ENCODE data around the gene UCN2. TPM values are rescaled to one million over a fixed set of nuclear protein-coding genes. Genes with fewer than 3 reads are reported as not detected.

Gene UCN2
- polyA plus RNA-seq, 3 donors: 0.61 TPM; not detected in 2

GRCh38 chr3:48566401-48566760, 2.8 kb upstream of the UCN2 start:
- no peaks in the 10 kb centered on the region for H3K79me2 ChIP-seq (ENCODE audit: insufficient read depth, low read length)
- H3K4me3 ChIP-seq (replicated peaks in 1 of 3; ENCODE audit: low read depth in 2 of 3, low read length in 3 of 3): no peak overlapping the region
- H3K9ac ChIP-seq (ENCODE audit: insufficient read depth, low read length, poor library complexity, severe bottlenecking): peak overlapping the region; percentile 15
- intact Hi-C loops (cut with micrococcal nuclease): no loop called here
- peak overlapping the region; percentile 23 for H3K4me2 ChIP-seq (replicated peaks; ENCODE audit: extremely low read depth, low read length, poor library complexity, severe bottlenecking)
- no peaks in the 10 kb centered on the region for H3K9me3 Mint-ChIP-seq
- no peak for DNase-seq
- peaks cover 0 to 2% of the 10 kb centered on the region in 2 donors for H3K36me3 Mint-ChIP-seq
- H3K27ac Mint-ChIP-seq: peak overlapping the region in 3 of 7 donors; percentile 32 to 94 (median 74)
- H2AFZ ChIP-seq (ENCODE audit: insufficient read depth, low read depth, low read length, poor library complexity, severe bottlenecking): no peak overlapping the region
- H3K27me3 ChIP-seq (ENCODE audit: control insufficient read depth in 2 of 2, insufficient read depth in 2 of 2, low read length in 2 of 2): no peaks in the 10 kb centered on the region
- no peaks in the 10 kb centered on the region for H3K9me3 ChIP-seq (replicated peaks in 1 of 2; ENCODE audit: control insufficient read depth in 1 of 2, insufficient read depth in 1 of 2, low read length in 2 of 2)
- H3K4me3 Mint-ChIP-seq: no peak overlapping the region
- H3K4me1 Mint-ChIP-seq: peaks cover 50% of the 10 kb centered on the region
- no peaks in the 10 kb centered on the region for H4K20me1 ChIP-seq (ENCODE audit: insufficient read depth, low read length)
- WGBS (ENCODE audit: insufficient coverage): 76% methylated on average over 6 of the region's 9 CpGs
- TF ChIP-seq CTCF (IDR thresholded peaks at IDR 0.05): no peak
- H3K27me3 Mint-ChIP-seq (ENCODE audit: low read depth in 3 of 3): peaks cover 3 to 9% (median 5%) of the 10 kb centered on the region in 3 donors
- peak overlapping the region in 1 of 2 donors; percentile 78 for H3K27ac ChIP-seq (ENCODE audit: low read depth in 1 of 2, low read length in 2 of 2)
- H3K4me1 ChIP-seq (ENCODE audit: control insufficient read depth in 1 of 2, insufficient read depth in 2 of 2, low read length in 2 of 2): peaks cover 52 to 55% of the 10 kb centered on the region in 2 donors
- no peaks in the 10 kb centered on the region for H3K36me3 ChIP-seq (replicated peaks in 1 of 2; ENCODE audit: control insufficient read depth in 1 of 2, insufficient read depth in 2 of 2, low read length in 2 of 2)

GRCh38 chr3:48565591-48566400, 2.2 kb upstream of the UCN2 start:
- no peaks in the 10 kb centered on the region for H3K79me2 ChIP-seq (ENCODE audit: insufficient read depth, low read length)
- H3K4me3 Mint-ChIP-seq: peak overlapping the region; percentile 46 to 53
- peak overlapping the region; percentile 47 to 78 for H3K27ac ChIP-seq (ENCODE audit: low read depth in 1 of 2, low read length in 2 of 2)
- H3K9me3 Mint-ChIP-seq: no peaks in the 10 kb centered on the region
- H3K9me3 ChIP-seq (replicated peaks in 1 of 2; ENCODE audit: control insufficient read depth in 1 of 2, insufficient read depth in 1 of 2, low read length in 2 of 2): no peaks in the 10 kb centered on the region
- 29% methylated on average over 6 of the region's 7 CpGs for WGBS (ENCODE audit: insufficient coverage)
- DNase-seq: peak; percentile 70 to 85 (median 72)
- peaks cover 58 to 61% of the 10 kb centered on the region in 2 donors for H3K4me1 ChIP-seq (ENCODE audit: control insufficient read depth in 1 of 2, insufficient read depth in 2 of 2, low read length in 2 of 2)
- peaks cover 3 to 9% (median 3%) of the 10 kb centered on the region in 3 donors for H3K27me3 Mint-ChIP-seq (ENCODE audit: low read depth in 3 of 3)
- peak overlapping the region; percentile 23 for H3K4me2 ChIP-seq (replicated peaks; ENCODE audit: extremely low read depth, low read length, poor library complexity, severe bottlenecking)
- H3K36me3 Mint-ChIP-seq: peaks cover 0 to 2% of the 10 kb centered on the region in 2 donors
- H3K27ac Mint-ChIP-seq: peak overlapping the region; percentile 44 to 98 (median 96)
- H3K9ac ChIP-seq (ENCODE audit: insufficient read depth, low read length, poor library complexity, severe bottlenecking): peak overlapping the region; percentile 51
- H2AFZ ChIP-seq (ENCODE audit: insufficient read depth, low read depth, low read length, poor library complexity, severe bottlenecking): no peak overlapping the region
- no peaks in the 10 kb centered on the region for H4K20me1 ChIP-seq (ENCODE audit: insufficient read depth, low read length)
- intact Hi-C loops (cut with micrococcal nuclease): loop anchor here in 1 of 2 donors (2.0 kb wide), 2 partner anchors 43 to 69 kb away; partner anchors contain the start of genes SLC26A6 and UQCRC1
- TF ChIP-seq CTCF (IDR thresholded peaks at IDR 0.05): no peak
- H3K4me3 ChIP-seq (replicated peaks in 1 of 3; ENCODE audit: low read depth in 2 of 3, low read length in 3 of 3): no peak overlapping the region
- no peaks in the 10 kb centered on the region for H3K27me3 ChIP-seq (ENCODE audit: control insufficient read depth in 2 of 2, insufficient read depth in 2 of 2, low read length in 2 of 2)
- H3K36me3 ChIP-seq (replicated peaks in 1 of 2; ENCODE audit: control insufficient read depth in 1 of 2, insufficient read depth in 2 of 2, low read length in 2 of 2): no peaks in the 10 kb centered on the region
- H3K4me1 Mint-ChIP-seq: peaks cover 56% of the 10 kb centered on the region

Measured in CD14-positive monocyte (primary cell).